ENCODE measurements around the gene CADM1. TPM values are rescaled to one million over a fixed set of nuclear protein-coding genes. Genes with fewer than 3 reads are reported as not detected.

CADM1 gene
- total RNA-seq, 1 experiment from 2014 or later: 0.79 TPM

- Histone ChIP-seq H3K4me3 (replicated peaks in 1 of 2; ENCODE audit: low read depth in 1 of 2, low read length in 2 of 2) (no peak overlapping the region), H3K79me2 (ENCODE audit: insufficient read depth, low read length) (no peaks in the 10 kb centered on the region), H3K9me2 (ENCODE audit: insufficient read depth) (no peaks in the 10 kb centered on the region), H3K4me2 (ENCODE audit: low read length) (no peak overlapping the region), H3K36me3 (ENCODE audit: control insufficient read depth in 1 of 2, insufficient read depth in 2 of 2, low read length in 2 of 2) (no peaks in the 10 kb centered on the region), H4K20me1 (ENCODE audit: insufficient read depth) (no peaks in the 10 kb centered on the region), H3K9ac (ENCODE audit: low read length) (no peak overlapping the region), H3K27ac (ENCODE audit: low read depth, low read length) (no peak overlapping the region), H3K27me3 (ENCODE audit: insufficient read depth, low read length) (no peaks in the 10 kb centered on the region), H3K9me3 (ENCODE audit: control insufficient read depth in 1 of 2, insufficient read depth in 1 of 2, low read depth in 1 of 2, low read length in 2 of 2) (peaks cover 9 to 10% of the 10 kb centered on the region in 2 experiments; a peak in 2 of 4 replicates), H2AFZ (ENCODE audit: low read depth, low read length, poor library complexity, severe bottlenecking) (no peak overlapping the region), H3K4me1 (ENCODE audit: control insufficient read depth in 1 of 2, insufficient read depth in 2 of 2, low read length in 2 of 2) (no peaks in the 10 kb centered on the region)
- RAD21 ChIA-PET (ENCODE audit: low non-redundant PET in 1 of 2, low total read pairs in 2 of 2, uncharacterized antibody in 2 of 2, unreplicated experiment in 2 of 2): no interaction called here
- ATAC-seq (no peak), DNase-seq (ENCODE audit: low read depth, low spot score) (no peak)
- intact Hi-C loops (cut with micrococcal nuclease): no loop called here
- BruUV-seq (replicated peaks): no TSS peak
- POLR2A ChIA-PET: no interaction called here
- TF ChIP-seq, protein P1, sequence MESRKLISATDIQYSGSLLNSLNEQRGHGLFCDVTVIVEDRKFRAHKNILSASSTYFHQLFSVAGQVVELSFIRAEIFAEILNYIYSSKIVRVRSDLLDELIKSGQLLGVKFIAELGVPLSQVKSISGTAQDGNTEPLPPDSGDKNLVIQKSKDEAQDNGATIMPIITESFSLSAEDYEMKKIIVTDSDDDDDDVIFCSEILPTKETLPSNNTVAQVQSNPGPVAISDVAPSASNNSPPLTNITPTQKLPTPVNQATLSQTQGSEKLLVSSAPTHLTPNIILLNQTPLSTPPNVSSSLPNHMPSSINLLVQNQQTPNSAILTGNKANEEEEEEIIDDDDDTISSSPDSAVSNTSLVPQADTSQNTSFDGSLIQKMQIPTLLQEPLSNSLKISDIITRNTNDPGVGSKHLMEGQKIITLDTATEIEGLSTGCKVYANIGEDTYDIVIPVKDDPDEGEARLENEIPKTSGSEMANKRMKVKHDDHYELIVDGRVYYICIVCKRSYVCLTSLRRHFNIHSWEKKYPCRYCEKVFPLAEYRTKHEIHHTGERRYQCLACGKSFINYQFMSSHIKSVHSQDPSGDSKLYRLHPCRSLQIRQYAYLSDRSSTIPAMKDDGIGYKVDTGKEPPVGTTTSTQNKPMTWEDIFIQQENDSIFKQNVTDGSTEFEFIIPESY (IDR thresholded peaks at IDR 0.05; ENCODE audit: extremely low read depth, insufficient replicate concordance, low read length): no peak
- no peak for TF ChIP-seq EZH2phosphoT487 (IDR thresholded peaks at IDR 0.05; ENCODE audit: borderline replicate concordance)
- no peak for TF ChIP-seq SRF (IDR thresholded peaks at IDR 0.05; ENCODE audit: low read depth)
- no peak for TF ChIP-seq MAX (IDR thresholded peaks at IDR 0.05)
- TF ChIP-seq ELF1 (IDR thresholded peaks at IDR 0.05; ENCODE audit: borderline replicate concordance, low read depth): no peak
- TF ChIP-seq TCF7L2 (IDR thresholded peaks at IDR 0.05; ENCODE audit: borderline replicate concordance, extremely low read depth, insufficient read depth, insufficient read length): no peak
- TF ChIP-seq CBX3 (IDR thresholded peaks at IDR 0.05; ENCODE audit: low read depth): no peak
- TF ChIP-seq, protein P2, sequence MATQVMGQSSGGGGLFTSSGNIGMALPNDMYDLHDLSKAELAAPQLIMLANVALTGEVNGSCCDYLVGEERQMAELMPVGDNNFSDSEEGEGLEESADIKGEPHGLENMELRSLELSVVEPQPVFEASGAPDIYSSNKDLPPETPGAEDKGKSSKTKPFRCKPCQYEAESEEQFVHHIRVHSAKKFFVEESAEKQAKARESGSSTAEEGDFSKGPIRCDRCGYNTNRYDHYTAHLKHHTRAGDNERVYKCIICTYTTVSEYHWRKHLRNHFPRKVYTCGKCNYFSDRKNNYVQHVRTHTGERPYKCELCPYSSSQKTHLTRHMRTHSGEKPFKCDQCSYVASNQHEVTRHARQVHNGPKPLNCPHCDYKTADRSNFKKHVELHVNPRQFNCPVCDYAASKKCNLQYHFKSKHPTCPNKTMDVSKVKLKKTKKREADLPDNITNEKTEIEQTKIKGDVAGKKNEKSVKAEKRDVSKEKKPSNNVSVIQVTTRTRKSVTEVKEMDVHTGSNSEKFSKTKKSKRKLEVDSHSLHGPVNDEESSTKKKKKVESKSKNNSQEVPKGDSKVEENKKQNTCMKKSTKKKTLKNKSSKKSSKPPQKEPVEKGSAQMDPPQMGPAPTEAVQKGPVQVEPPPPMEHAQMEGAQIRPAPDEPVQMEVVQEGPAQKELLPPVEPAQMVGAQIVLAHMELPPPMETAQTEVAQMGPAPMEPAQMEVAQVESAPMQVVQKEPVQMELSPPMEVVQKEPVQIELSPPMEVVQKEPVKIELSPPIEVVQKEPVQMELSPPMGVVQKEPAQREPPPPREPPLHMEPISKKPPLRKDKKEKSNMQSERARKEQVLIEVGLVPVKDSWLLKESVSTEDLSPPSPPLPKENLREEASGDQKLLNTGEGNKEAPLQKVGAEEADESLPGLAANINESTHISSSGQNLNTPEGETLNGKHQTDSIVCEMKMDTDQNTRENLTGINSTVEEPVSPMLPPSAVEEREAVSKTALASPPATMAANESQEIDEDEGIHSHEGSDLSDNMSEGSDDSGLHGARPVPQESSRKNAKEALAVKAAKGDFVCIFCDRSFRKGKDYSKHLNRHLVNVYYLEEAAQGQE (IDR thresholded peaks at IDR 0.05; ENCODE audit: low read depth): no peak
- TF ChIP-seq JUND (IDR thresholded peaks at IDR 0.05): no peak
- no peak for TF ChIP-seq EZH2 (IDR thresholded peaks at IDR 0.05)
- CTCF ChIA-PET: no interaction called here
Observed at GRCh38 chr11:115535781-115536180, 31.6 kb upstream of the CADM1 start.

Measured in HCT116 (cell line).